ENCODE results near the gene ACADSB. TPM values are rescaled to one million over a fixed set of nuclear protein-coding genes. Genes with fewer than 3 reads are reported as not detected.

ACADSB gene
- polyA plus RNA-seq, 12 donors: 9.4 to 18.1 (median 14.9) TPM; not detected in 1

GRCh38 chr10:123093489-123093888 lies 84.7 kb downstream of the ACADSB start:
- DNase-seq: no peak

DNA sequence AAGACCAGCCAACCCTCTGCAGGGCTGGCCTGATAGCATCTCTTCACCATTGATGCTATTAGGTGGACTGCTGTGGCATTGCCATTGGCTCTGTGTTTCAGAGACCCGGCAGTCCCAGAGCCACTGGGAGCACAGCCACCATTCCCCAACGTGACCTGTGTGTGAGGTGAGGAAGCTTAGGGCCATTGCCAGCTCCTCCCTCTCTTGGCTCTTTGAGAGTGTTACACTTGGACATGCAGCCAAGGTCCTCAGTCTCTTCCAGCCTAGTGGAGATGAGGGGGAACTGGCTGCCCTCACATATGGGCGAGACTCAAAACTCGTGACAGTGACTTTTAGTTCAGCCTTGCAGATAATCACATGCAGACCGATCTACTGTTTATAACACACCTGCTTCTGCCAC lies 87.6 kb downstream of the ACADSB start:
- no peak for DNase-seq

DNA sequence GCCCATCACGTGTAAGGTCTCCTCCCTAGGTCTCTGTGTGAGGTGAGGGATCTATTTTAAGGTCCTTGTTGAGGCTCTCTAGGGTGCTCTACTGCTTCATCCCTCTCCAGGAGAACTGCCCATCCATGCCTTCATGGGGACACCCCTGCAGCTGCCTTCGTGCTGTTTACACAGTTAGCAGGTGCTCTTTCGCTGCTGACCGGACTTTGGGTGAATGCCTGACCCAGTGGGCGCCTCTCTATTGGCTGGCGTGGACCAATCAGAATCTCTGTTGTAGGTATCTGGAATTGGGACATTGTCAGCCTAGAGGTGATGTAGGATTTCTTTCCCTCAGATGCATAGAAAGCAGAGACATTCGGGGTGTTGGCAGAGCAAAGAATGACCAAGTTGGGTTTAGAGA lies 88.2 kb downstream of the ACADSB start:
- no peak for DNase-seq

DNA sequence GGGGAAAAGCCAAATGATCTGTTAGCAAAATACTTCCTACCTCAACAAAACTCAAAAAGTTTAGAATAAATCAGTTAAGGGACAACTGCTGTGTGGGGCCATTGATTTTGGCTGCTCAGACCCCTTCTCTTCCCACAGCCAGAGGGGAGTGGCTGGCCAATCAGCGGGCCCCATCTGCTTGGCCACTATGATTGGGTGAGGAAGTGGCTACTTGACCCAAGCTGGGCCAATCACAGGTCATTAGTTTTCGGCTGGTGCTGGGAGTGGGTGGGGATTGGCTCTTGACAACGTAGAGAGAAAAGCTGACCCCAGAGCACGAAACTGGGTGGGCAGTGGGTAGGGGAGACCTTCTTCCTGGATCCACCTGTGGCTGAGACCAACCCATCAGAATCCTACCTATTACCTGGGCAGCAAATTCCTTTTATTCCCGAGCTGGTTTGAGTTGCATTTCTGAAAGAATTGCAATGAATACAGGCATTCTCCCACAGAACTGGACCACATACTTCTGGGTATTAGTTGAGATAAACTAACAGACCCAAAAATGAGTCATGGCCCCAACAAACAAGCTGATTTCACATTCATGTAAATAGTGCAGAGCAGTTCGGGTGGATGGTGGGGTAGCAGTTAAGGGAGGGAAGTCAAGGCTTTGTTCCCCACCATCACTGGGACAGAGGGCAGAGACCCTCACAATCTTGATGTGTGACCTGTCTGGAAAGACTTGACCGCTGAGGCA lies 91.4 kb downstream of the ACADSB start:
- no peak for DNase-seq

GRCh38 chr10:123101872-123102271 lies 93.1 kb downstream of the ACADSB start:
- no peak for DNase-seq

DNA sequence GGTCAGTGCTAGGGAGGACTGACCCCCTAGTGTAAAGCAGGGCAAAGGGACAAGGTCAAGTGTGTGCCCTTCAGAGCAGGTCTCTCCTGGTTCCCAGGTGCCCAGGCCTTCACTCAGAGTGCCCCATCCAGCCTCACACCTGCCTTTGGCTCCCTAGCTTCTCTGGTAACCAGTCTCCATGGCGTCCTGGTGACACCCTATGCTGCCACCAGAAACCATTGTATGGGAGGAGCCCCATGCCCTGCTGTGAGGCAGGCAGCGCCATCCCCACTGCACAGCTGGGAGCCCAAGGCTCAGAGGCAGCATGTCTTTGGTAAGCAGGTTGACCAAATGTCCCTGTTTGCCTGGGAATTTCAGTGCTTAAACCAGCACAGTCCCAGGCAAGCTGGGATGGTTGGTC lies 93.9 kb downstream of the ACADSB start:
- DNase-seq: no peak

DNA sequence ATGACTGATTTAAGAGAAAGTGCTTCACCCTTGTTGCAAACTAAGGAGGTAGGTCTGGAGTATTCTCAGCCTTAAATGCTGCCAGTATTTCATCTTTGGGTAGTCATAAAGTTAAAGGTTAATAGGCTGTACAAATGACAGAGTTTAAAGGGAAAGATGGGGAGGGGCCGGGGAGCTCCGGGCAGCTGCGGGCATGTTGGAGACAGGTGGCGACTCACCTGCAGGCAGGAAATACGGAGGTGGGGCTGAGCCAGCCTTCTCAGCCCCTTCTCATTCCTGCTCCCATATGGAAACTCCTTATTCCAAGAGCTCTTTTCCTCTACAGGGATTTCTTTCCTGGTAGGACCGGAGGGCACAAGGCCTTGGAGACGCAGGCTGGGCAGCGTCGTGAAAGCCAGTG lies 95.1 kb downstream of the ACADSB start:
- DNase-seq: no peak

Other genes with a start within 250 kb of the ACADSB start
- 1 to 10 TPM in 9 of 12 donors, under 1 TPM in 1, not detected in 2; 0.82 to 2.0 (median 1.3) TPM for gene CUZD1, start 163.1 kb upstream of the ACADSB start, polyA plus RNA-seq (ENCODE audit: insufficient read length in 12 of 12)
- gene FAM24B, start 129.4 kb upstream of the ACADSB start, polyA plus RNA-seq (ENCODE audit: insufficient read length in 12 of 12): 1 to 10 TPM in 10 of 12 donors, not detected in 2; 1.7 to 7.9 (median 3.6) TPM
- gene FAM24A, start 98.4 kb upstream of the ACADSB start, polyA plus RNA-seq (ENCODE audit: insufficient read length in 12 of 12): not detected
- 10 to 100 TPM in 11 of 12 donors, not detected in 1; 10.6 to 19.6 (median 14.5) TPM for gene C10orf88, start 54.8 kb upstream of the ACADSB start, polyA plus RNA-seq (ENCODE audit: insufficient read length in 12 of 12)
- 10 to 100 TPM in 1 of 12 donors, 1 to 10 TPM in 10, not detected in 1; 3.3 to 10.4 (median 5.4) TPM for gene PSTK, start 28.6 kb upstream of the ACADSB start, polyA plus RNA-seq (ENCODE audit: insufficient read length in 12 of 12)
- 10 to 100 TPM in 10 of 12 donors, 1 to 10 TPM in 1, not detected in 1; 8.9 to 22.5 (median 16.6) TPM for gene IKZF5, start 211 bp upstream of the ACADSB start, polyA plus RNA-seq (ENCODE audit: insufficient read length in 12 of 12)
- gene HMX3, start 127.0 kb downstream of the ACADSB start, polyA plus RNA-seq (ENCODE audit: insufficient read length in 12 of 12): not detected
- gene HMX2, start 139.1 kb downstream of the ACADSB start, polyA plus RNA-seq (ENCODE audit: insufficient read length in 12 of 12): not detected
- 10 to 100 TPM in 11 of 12 donors, not detected in 1; 17.7 to 75.3 (median 64.9) TPM for gene BUB3, start 145.4 kb downstream of the ACADSB start, polyA plus RNA-seq (ENCODE audit: insufficient read length in 12 of 12)

Measured in muscle of arm (tissue), 12 donors.